K562 (cell line): ENCODE results near the gene CLTRN. TPM values are rescaled to one million over a fixed set of nuclear protein-coding genes. Genes with fewer than 3 reads are reported as not detected.

ENCODE experiments used
- ATAC-seq: fragments of 200-7000 bp; cut with Tn5 transposase; 3 replicates; pipeline ENCODE4 v1.9.1; 2020; ENCODE audit warnings: moderate library complexity
- BruUV-seq: library from RNA; stranded (reverse); fragments of 400-500 nt; replicated peaks from 2 replicates; lab custom pipeline; 2021; lab: Mats Ljungman, UMichigan
- CTCF ChIA-PET: fragments of 300-600 bp; formaldehyde crosslinking; extraction: SDS; loops from one replicate; lab custom pipeline; 2021; ENCODE audit warnings: low intra/inter-chr PET ratio; lab: Yijun Ruan, JAX
- POLR2A ChIA-PET: fragments of 300-600, 350-650 bp; sonication (Branson Sonifier 250); formaldehyde crosslinking; extraction: SDS; loops from one replicate; lab custom pipeline; 2021; ENCODE audit warnings: antibody characterized with exemption, inconsistent platforms; lab: Yijun Ruan, JAX
- DNase-seq, 4 experiments: peaks; one replicate each; pipeline versions ENCODE4 v3.0.0 to v3.0.0-alpha.2; 2011 to 2018; ENCODE audit warnings: low spot score in 3 of 4, mixed read lengths in 3 of 4; ENCODE audit errors: extremely low read depth in 1 of 4
- FAIRE-seq: peaks from 2 replicates; lab custom pipeline; 2011; peaks lifted over from hg19 to GRCh38; lab: Jason Lieb, UNC
- H2AFZ ChIP-seq: 2 replicates; pipeline ENCODE4 v1.6.0; 2011; ENCODE audit warnings: low read depth, low read length, control low read depth, inconsistent platforms
- H3K27ac ChIP-seq: fragments of 200-600 bp; 3 replicates; pipeline ENCODE4 v1.8.0; 2011; ENCODE audit warnings: low read depth, mild to moderate bottlenecking, control low read depth, inconsistent platforms, low read length, moderate library complexity, mixed read lengths; ENCODE audit errors: extremely low read depth
- H3K27me3 ChIP-seq, 2 experiments: fragments of 300-600 bp in 1 of 2; 2 replicates in 1 of 2; 3 replicates in 1 of 2; pipeline versions ENCODE4 v1.6.0 to v1.8.0; 2011; ENCODE audit warnings: inconsistent platforms in 2 of 2, low read length in 2 of 2, mild to moderate bottlenecking in 1 of 2, mixed read lengths in 1 of 2, moderate library complexity in 1 of 2; ENCODE audit not compliant: control insufficient read depth in 2 of 2, insufficient read depth in 2 of 2
- H3K36me3 ChIP-seq: fragments of 300-600 bp; 3 replicates; pipeline ENCODE4 v1.8.0; 2011; ENCODE audit warnings: mild to moderate bottlenecking, low read length, inconsistent platforms; ENCODE audit not compliant: control insufficient read depth, insufficient read depth
- H3K4me1 ChIP-seq, 2 experiments: fragments of 200-600 bp in 1 of 2; replicated peaks in 1 of 2; 2 replicates in 1 of 2; 3 replicates in 1 of 2; pipeline versions ENCODE4 v1.5.1 to v1.8.0; 2011; ENCODE audit warnings: inconsistent platforms in 2 of 2, low read length in 2 of 2, mild to moderate bottlenecking in 1 of 2, mixed read lengths in 1 of 2, moderate library complexity in 1 of 2; ENCODE audit not compliant: control insufficient read depth in 2 of 2, insufficient read depth in 2 of 2
- H3K4me2 ChIP-seq: 2 replicates; pipeline ENCODE4 v1.6.1; 2011; ENCODE audit warnings: low read length, control low read depth, inconsistent platforms, mixed read lengths; ENCODE audit not compliant: insufficient read depth
- H3K4me3 ChIP-seq: fragments of 200-600 bp; sonication (generic), shearing (Covaris generic); 2 replicates; pipeline ENCODE4 v1.5.1; 2016; ENCODE audit warnings: control low read depth, inconsistent platforms
- H3K79me2 ChIP-seq: fragments of 200-600 bp; 3 replicates; pipeline ENCODE4 v1.8.0; 2011; ENCODE audit warnings: low read length, inconsistent platforms; ENCODE audit not compliant: control insufficient read depth, insufficient read depth
- H3K9ac ChIP-seq, 2 experiments: 2 replicates each; pipeline versions ENCODE4 v1.6.0 to v1.6.1; 2011; ENCODE audit warnings: low read depth in 2 of 2, low read length in 2 of 2, control low read depth in 1 of 2, inconsistent platforms in 1 of 2, mild to moderate bottlenecking in 1 of 2, mixed read lengths in 1 of 2; ENCODE audit not compliant: insufficient read depth in 1 of 2
- H3K9me1 ChIP-seq: one replicate; pipeline ENCODE4 v1.6.0; 2011; ENCODE audit warnings: inconsistent platforms, mild to moderate bottlenecking, low read length, moderate library complexity; ENCODE audit not compliant: control insufficient read depth, insufficient read depth
- H3K9me3 ChIP-seq: replicated peaks from 2 replicates; pipeline ENCODE4 v1.5.1; 2011; ENCODE audit warnings: low read depth, low read length, inconsistent platforms; ENCODE audit not compliant: control insufficient read depth, insufficient read depth
- H4K20me1 ChIP-seq: replicated peaks from 2 replicates; pipeline ENCODE4 v1.6.1; 2011; ENCODE audit warnings: low read length, inconsistent platforms, mixed read lengths; ENCODE audit not compliant: control insufficient read depth, insufficient read depth
- ZFX ChIP-seq: sonication (generic); formaldehyde crosslinking; IDR thresholded peaks from 2 replicates; pipeline ENCODE4 v1.8.0; 2022; ENCODE audit warnings: mild to moderate bottlenecking, missing genetic modification reagents, moderate library complexity
- ZNF431 ChIP-seq: sonication (generic); formaldehyde crosslinking; IDR thresholded peaks from 2 replicates; pipeline ENCODE4 v1.8.0; 2022; ENCODE audit warnings: mild to moderate bottlenecking, missing genetic modification reagents
- WGBS: fragments of 100-300 bp; shearing (Covaris generic); methylation state at CpG from one replicate; pipeline ENCODE4 v1.1.6; 2016; ENCODE audit warnings: low coverage, mixed read lengths; ENCODE audit not compliant: insufficient coverage; ENCODE audit errors: missing lambda C conversion rate; 5-methylcytosine and 5-hydroxymethylcytosine counted together
- in situ Hi-C: fragments of 300-500 bp; cut with MboI; formaldehyde crosslinking; loops from 4 replicates; pipeline ENCODE4 v1.15.0; 2018; ENCODE audit warnings: inconsistent platforms, mixed read lengths
- intact Hi-C: fragments of 100-400 bp; cut with micrococcal nuclease; formaldehyde crosslinking; loops from 2 replicates; pipeline ENCODE4 v1.14.2; 2022
- polyA plus RNA-seq, 8 experiments: library from polyadenylated mRNA; depleted of rRNA in 4 of 8; stranded (reverse) in 5 of 8; unstranded in 3 of 8; fragments of >200 nt; fragmentation: Nextera tagmentation in 2 of 8; fragmentation: Illumina TruSeq in 1 of 8; extraction: Ambion mirVana in 2 of 8; extraction: Trizol in 1 of 8; gene quantifications; 2 replicates each; pipeline versions ENCODE4 v1.2.1 to v1.2.3, GENCODE V29; 2011 to 2014; ENCODE audit warnings: inconsistent platforms in 1 of 8, missing spikeins in 1 of 8
- total RNA-seq, 7 experiments: library from RNA; depleted of rRNA in 6 of 7; stranded (reverse); fragments of >200 nt in 6 of 7; fragmentation: Illumina TruSeq in 2 of 7; extraction: Trizol in 2 of 7; gene quantifications; 2 replicates each; pipeline versions ENCODE4 v1.2.1 to v1.2.3, GENCODE V29; 2011 to 2021; ENCODE audit warnings: low replicate concordance in 1 of 7
- TF ChIP-seq, protein P1 (sequence below): fragments of 450-650 bp; IDR thresholded peaks from 2 replicates; pipeline ENCODE4 v1.6.1; 2018; ENCODE audit not compliant: partially characterized antibody
- TF ChIP-seq, protein P2 (sequence below): fragments of 450-650 bp; IDR thresholded peaks from 2 replicates; pipeline ENCODE4 v1.6.1; 2018; ENCODE audit warnings: mild to moderate bottlenecking, low read depth; ENCODE audit not compliant: partially characterized antibody

Gene CLTRN
- total and polyA plus RNA-seq, 9 of the 15 experiments (the other 6 are each of a cell fraction or from before 2014, with no cell fraction given): 0.11 to 0.36 (median 0.18) TPM; not detected in 2

DNA sequence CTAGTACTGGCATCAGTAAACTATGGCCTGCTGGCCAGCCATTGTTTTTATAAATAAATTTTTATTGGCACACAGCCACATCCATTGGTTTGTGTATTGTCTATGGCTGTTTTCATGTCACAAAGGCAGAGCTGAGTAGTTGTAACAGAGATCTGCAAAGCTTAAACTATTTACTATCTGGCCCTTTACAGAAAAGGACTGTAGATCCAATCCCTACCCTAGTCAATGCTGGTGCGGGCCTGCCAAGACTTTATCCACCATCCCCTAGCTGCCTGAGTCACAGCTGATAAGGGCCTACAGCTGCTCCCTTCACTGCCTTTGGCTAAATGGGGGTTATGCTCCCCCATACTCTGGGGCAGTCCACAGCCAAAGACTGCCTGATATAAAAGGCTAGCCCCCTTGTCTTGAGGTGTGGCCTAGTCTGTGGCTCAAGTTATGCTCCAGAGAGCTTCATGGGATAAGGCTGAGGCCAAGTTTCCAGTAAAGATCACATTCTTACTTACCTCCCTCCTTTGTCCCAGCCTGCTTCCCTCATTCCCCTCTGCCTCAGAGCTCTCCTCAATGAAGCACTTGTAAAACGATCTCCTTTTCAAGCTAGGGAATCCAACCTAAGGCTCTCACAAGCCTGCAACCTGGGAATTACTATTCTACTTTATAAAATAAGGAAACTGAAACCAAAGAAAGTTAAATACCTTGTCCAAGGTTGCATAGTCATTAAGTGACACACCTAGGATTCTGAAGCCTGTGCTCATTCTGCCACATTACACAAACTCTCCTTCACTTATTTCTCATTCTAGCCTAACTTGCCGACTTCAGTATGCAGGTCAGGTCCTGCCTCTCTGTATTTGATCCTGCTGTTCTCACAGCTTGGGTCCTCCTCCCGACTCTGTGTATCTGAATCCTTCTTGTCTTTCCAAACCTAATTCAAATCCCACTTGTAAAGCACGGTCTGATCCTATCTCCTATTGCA lies 84.5 kb downstream of the CLTRN start:
- Histone ChIP-seq H3K36me3 (no peaks in the 10 kb centered on the region; the same call in 2 of the 3 replicates), H3K4me3 (no peak overlapping the region), H3K4me1 (peaks cover 0 to 25% of the 10 kb centered on the region in 2 experiments; a peak in 3 of 5 replicates), H3K4me2 (peak overlapping the region; percentile 69), H3K9ac (peak overlapping the region in 1 of 2 experiments; percentile 57; a peak in 2 of 4 replicates), H2AFZ (peak overlapping the region; percentile 89), H3K27me3 (no peaks in the 10 kb centered on the region), H3K27ac (peak overlapping the region; percentile 88), H3K9me1 (no peaks in the 10 kb centered on the region), H4K20me1 (no peaks in the 10 kb centered on the region), H3K79me2 (no peaks in the 10 kb centered on the region), H3K9me3 (no peaks in the 10 kb centered on the region; the same call in 1 of the 2 replicates)
- POLR2A ChIA-PET: interaction anchor here (0.6 to 0.9 kb wide), 4 partner anchors 15 to 257 kb away, joined by 3 read pairs; no protein-coding TSS in a partner anchor
- peak; percentile 66 to 92 (median 81) for DNase-seq
- intact Hi-C loops: no loop called here
- CTCF ChIA-PET: no interaction called here
- BruUV-seq: no TSS peak
- peak; percentile 99 for FAIRE-seq
- in situ Hi-C loops: loop anchor here (10.0 kb wide), 1 partner anchor 215 kb away; no protein-coding TSS in a partner anchor
- 8% methylated on average over 5 of the region's 5 CpGs for WGBS
- peak; percentile 97 for ATAC-seq
- TF ChIP-seq, protein P1, sequence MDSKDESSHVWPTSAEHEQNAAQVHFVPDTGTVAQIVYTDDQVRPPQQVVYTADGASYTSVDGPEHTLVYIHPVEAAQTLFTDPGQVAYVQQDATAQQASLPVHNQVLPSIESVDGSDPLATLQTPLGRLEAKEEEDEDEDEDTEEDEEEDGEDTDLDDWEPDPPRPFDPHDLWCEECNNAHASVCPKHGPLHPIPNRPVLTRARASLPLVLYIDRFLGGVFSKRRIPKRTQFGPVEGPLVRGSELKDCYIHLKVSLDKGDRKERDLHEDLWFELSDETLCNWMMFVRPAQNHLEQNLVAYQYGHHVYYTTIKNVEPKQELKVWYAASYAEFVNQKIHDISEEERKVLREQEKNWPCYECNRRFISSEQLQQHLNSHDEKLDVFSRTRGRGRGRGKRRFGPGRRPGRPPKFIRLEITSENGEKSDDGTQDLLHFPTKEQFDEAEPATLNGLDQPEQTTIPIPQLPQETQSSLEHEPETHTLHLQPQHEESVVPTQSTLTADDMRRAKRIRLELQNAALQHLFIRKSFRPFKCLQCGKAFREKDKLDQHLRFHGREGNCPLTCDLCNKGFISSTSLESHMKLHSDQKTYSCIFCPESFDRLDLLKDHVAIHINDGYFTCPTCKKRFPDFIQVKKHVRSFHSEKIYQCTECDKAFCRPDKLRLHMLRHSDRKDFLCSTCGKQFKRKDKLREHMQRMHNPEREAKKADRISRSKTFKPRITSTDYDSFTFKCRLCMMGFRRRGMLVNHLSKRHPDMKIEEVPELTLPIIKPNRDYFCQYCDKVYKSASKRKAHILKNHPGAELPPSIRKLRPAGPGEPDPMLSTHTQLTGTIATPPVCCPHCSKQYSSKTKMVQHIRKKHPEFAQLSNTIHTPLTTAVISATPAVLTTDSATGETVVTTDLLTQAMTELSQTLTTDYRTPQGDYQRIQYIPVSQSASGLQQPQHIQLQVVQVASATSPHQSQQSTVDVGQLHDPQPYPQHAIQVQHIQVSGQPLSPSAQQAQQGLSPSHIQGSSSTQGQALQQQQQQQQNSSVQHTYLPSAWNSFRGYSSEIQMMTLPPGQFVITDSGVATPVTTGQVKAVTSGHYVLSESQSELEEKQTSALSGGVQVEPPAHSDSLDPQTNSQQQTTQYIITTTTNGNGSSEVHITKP: peak; percentile 87
- no peak for TF ChIP-seq ZNF431 (CRISPR knock-in tag)
- TF ChIP-seq, protein P2, sequence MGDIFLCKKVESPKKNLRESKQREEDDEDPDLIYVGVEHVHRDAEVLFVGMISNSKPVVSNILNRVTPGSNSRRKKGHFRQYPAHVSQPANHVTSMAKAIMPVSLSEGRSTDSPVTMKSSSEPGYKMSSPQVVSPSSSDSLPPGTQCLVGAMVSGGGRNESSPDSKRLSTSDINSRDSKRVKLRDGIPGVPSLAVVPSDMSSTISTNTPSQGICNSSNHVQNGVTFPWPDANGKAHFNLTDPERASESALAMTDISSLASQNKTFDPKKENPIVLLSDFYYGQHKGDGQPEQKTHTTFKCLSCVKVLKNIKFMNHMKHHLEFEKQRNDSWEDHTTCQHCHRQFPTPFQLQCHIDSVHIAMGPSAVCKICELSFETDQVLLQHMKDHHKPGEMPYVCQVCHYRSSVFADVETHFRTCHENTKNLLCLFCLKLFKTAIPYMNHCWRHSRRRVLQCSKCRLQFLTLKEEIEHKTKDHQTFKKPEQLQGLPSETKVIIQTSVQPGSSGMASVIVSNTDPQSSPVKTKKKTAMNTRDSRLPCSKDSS: no peak
- TF ChIP-seq ZFX: peak; percentile 55; the same call in 1 of the 2 replicates
